GM12892 (cell line): ENCODE data around the gene ITPA.

ENCODE experiments used
- POLR2A ChIP-seq: IDR thresholded peaks from 2 replicates; pipeline ENCODE4 v1.6.1; 2011; ENCODE audit warnings: low read depth, low read length, control low read depth
- POLR2AphosphoS5 ChIP-seq: IDR thresholded peaks from 2 replicates; pipeline ENCODE4 v1.6.1; 2011; ENCODE audit warnings: low read depth, low read length, control low read depth
- TAF1 ChIP-seq: IDR thresholded peaks from 2 replicates; pipeline ENCODE4 v1.6.1; 2011; ENCODE audit warnings: low read depth, mild to moderate bottlenecking, control low read depth, low read length, borderline replicate concordance

DNA sequence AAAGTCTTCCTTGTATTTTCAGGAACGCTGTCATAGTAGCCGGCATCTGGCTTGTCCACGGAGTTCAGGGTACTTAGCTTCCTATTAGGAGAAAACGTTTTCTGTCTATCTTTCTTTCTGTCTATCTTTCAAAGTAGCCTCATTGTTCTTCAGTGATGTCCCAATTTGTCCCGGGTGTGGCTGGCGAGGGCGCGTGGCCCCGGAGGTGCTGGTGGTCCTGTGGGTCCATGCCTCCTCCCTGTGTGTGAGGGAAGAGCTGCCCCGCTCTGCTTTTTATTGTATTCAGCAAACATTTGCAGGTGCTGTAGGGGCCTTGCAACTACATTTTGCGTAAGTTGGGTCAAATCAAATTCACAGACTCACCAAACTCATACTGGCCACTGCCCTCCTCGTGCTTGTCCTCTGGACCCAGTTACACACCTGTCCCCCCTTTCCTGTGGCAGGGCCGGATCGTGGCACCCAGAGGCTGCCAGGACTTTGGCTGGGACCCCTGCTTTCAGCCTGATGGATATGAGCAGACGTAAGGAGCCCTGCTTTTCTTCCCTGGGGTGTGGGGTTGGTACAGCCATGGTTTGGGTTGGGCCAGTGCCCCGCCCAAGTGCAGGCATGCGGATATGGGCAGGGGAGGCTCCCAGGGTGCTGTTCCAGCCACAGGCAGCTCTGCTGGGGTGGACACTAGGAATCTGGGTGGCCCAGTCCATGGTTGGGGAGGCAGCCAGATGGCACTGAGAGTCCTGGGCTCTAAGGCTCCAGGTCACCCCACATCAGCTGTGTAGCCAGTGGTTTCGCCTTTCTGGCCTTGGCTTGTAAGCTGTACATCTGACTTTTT, 12.3 kb downstream of the ITPA start:
- TF ChIP-seq POLR2AphosphoS5, result no peak
- TF ChIP-seq TAF1, result no peak
- no peak for TF ChIP-seq POLR2A
